Loucy (cell line): ENCODE data around the gene CAMK2A.
"Not testable (repeated sequence)": the region's sequence is repeated elsewhere in the genome, so short reads cannot be mapped to it uniquely, and the experiment has no call there.

ENCODE experiments used
- H2AFZ ChIP-seq: fragments of 200-600 bp; sonication (generic); 2 replicates; pipeline ENCODE4 v1.6.0; 2016; ENCODE audit warnings: antibody characterized with exemption, mild to moderate bottlenecking, low read length, moderate library complexity
- H3F3A ChIP-seq: fragments of 200-600 bp; 2 replicates; pipeline ENCODE4 v1.6.0; 2016; ENCODE audit warnings: antibody characterized with exemption, low read depth, mild to moderate bottlenecking
- H3K27me3 ChIP-seq: fragments of 200-600 bp; sonication (generic); 2 replicates; pipeline ENCODE4 v1.6.1; 2014; ENCODE audit warnings: low read length, mild to moderate bottlenecking; ENCODE audit not compliant: insufficient read depth, poor library complexity, severe bottlenecking
- H3K36me3 ChIP-seq: fragments of 200-600 bp; sonication (generic); 2 replicates; pipeline ENCODE4 v1.6.1; 2016; ENCODE audit warnings: low read length; ENCODE audit not compliant: insufficient read depth
- H3K4me1 ChIP-seq: fragments of 200-600 bp; sonication (generic); 2 replicates; pipeline ENCODE4 v1.5.1; 2014; ENCODE audit warnings: low read length, mild to moderate bottlenecking; ENCODE audit not compliant: insufficient read depth, poor library complexity, severe bottlenecking
- H3K4me2 ChIP-seq: fragments of 200-600 bp; sonication (generic); 2 replicates; pipeline ENCODE4 v1.6.0; 2014; ENCODE audit warnings: antibody characterized with exemption, low read length, low read depth, mild to moderate bottlenecking; ENCODE audit not compliant: poor library complexity, severe bottlenecking
- H3K4me3 ChIP-seq: fragments of 200-600 bp; sonication (generic); 2 replicates; pipeline ENCODE4 v1.5.1; 2014; ENCODE audit warnings: low read length, mild to moderate bottlenecking, mixed read lengths; ENCODE audit not compliant: poor library complexity, severe bottlenecking
- H3K79me2 ChIP-seq: fragments of 200-600 bp; sonication (generic); 2 replicates; pipeline ENCODE4 v1.6.1; 2014; ENCODE audit warnings: low read length; ENCODE audit not compliant: insufficient read depth
- H3K9ac ChIP-seq: fragments of 200-600 bp; sonication (generic); 2 replicates; pipeline ENCODE4 v1.6.0; 2014; ENCODE audit warnings: mild to moderate bottlenecking, low read depth, low read length, moderate library complexity; ENCODE audit not compliant: poor library complexity, severe bottlenecking
- H3K9me2 ChIP-seq: fragments of 200-600 bp; sonication (generic); replicated peaks from 2 replicates; pipeline ENCODE4 v1.6.1; 2016; ENCODE audit warnings: low read depth, low read length, mixed read lengths
- H3K9me3 ChIP-seq: fragments of 200-600 bp; sonication (generic); 2 replicates; pipeline ENCODE4 v1.6.1; 2014; ENCODE audit warnings: mild to moderate bottlenecking, antibody characterized with exemption, low read length, low read depth; ENCODE audit not compliant: insufficient read depth
- H4K20me1 ChIP-seq: fragments of 200-600 bp; sonication (generic); 2 replicates; pipeline ENCODE4 v1.6.0; 2014; ENCODE audit warnings: antibody characterized with exemption, low read length, mild to moderate bottlenecking; ENCODE audit not compliant: insufficient read depth, poor library complexity, severe bottlenecking
- CTCF ChIP-seq: fragments of 200-600 bp; sonication (generic); conservative IDR thresholded peaks from 2 replicates; pipeline ENCODE4 v1.5.1; 2014; ENCODE audit warnings: mild to moderate bottlenecking, antibody characterized with exemption, low read length
- EZH2phosphoT487 ChIP-seq: fragments of 200-600 bp; IDR thresholded peaks from 2 replicates; pipeline ENCODE4 v1.6.1; 2018; ENCODE audit warnings: antibody characterized with exemption, mild to moderate bottlenecking, moderate library complexity, borderline replicate concordance

CAMK2A gene

DNA sequence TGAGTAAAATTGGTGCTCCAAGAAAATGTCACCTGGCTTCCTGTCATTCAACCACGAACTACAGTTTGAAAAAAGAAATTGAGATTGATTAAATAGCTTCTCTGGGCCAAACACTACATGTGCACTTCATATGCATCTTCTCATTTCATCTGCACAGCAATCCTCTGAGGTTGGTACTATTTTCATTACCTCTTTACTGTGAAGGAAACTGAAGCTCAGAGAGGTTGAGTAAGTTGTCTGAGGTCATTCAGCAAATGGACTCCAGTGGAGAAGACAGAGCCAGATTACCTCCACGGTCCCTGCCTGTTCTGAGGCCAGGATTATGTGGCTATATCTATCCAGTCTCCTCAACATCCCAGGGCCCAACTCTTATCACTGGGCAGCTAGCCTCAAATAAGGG, 53.3 kb downstream of the CAMK2A start:
- H3K36me3 ChIP-seq: no peaks in the 10 kb centered on the region
- H3K27me3 ChIP-seq: no peaks in the 10 kb centered on the region
- TF ChIP-seq EZH2phosphoT487 (no peak), CTCF (no peak)
- H3K9me2 ChIP-seq: no peaks in the 10 kb centered on the region
- H3F3A ChIP-seq: no peaks in the 10 kb centered on the region
- no peak overlapping the region for H3K9ac ChIP-seq
- H3K79me2 ChIP-seq: no peaks in the 10 kb centered on the region
- no peaks in the 10 kb centered on the region for H4K20me1 ChIP-seq
- H3K9me3 ChIP-seq: no peaks in the 10 kb centered on the region
- H2AFZ ChIP-seq: no peak overlapping the region
- no peak overlapping the region for H3K4me3 ChIP-seq
- H3K4me1 ChIP-seq: no peaks in the 10 kb centered on the region
- no peak overlapping the region for H3K4me2 ChIP-seq

GRCh38 chr5:150235500-150235854, 54.1 kb downstream of the CAMK2A start:
- Histone ChIP-seq H3K9ac (no peak overlapping the region), H3K27me3 (no peaks in the 10 kb centered on the region), H3F3A (no peaks in the 10 kb centered on the region), H3K4me3 (no peak overlapping the region), H2AFZ (no peak overlapping the region), H3K4me2 (no peak overlapping the region), H3K4me1 (no peaks in the 10 kb centered on the region), H3K9me3 (no peaks in the 10 kb centered on the region), H3K79me2 (no peaks in the 10 kb centered on the region), H3K36me3 (no peaks in the 10 kb centered on the region), H3K9me2 (no peaks in the 10 kb centered on the region), H4K20me1 (no peaks in the 10 kb centered on the region)
- no peak for TF ChIP-seq EZH2phosphoT487
- TF ChIP-seq CTCF: no peak

- no peaks in the 10 kb centered on the region for H3K79me2 ChIP-seq
- H3K4me2 ChIP-seq: no peak overlapping the region
- TF ChIP-seq CTCF (no peak), EZH2phosphoT487 (no peak)
- no peaks in the 10 kb centered on the region for H3K36me3 ChIP-seq
- no peaks in the 10 kb centered on the region for H4K20me1 ChIP-seq
- H3K4me1 ChIP-seq: no peaks in the 10 kb centered on the region
- H2AFZ ChIP-seq: no peak overlapping the region
- no peaks in the 10 kb centered on the region for H3K9me2 ChIP-seq
- no peak overlapping the region for H3K9ac ChIP-seq
- no peaks in the 10 kb centered on the region for H3F3A ChIP-seq
- no peaks in the 10 kb centered on the region for H3K27me3 ChIP-seq
- no peak overlapping the region for H3K4me3 ChIP-seq
- no peaks in the 10 kb centered on the region for H3K9me3 ChIP-seq
Observed at GRCh38 chr5:150234576-150235499, 54.7 kb downstream of the CAMK2A start.

GRCh38 chr5:150233706-150234105, 55.9 kb downstream of the CAMK2A start:
- H4K20me1 ChIP-seq, H2AFZ ChIP-seq, H3F3A ChIP-seq, H3K4me1 ChIP-seq, H3K9me3 ChIP-seq, H3K36me3 ChIP-seq, H3K9ac ChIP-seq, H3K27me3 ChIP-seq, H3K9me2 ChIP-seq, H3K4me2 ChIP-seq, H3K4me3 ChIP-seq, H3K79me2 ChIP-seq: not testable (repeated sequence)
